Measurements from ENCODE around the gene GRID1. TPM values are rescaled to one million over a fixed set of nuclear protein-coding genes. Genes with fewer than 3 reads are reported as not detected.

The GRID1 gene
- total and polyA plus RNA-seq, 8 donors: 0.31 to 8.5 (median 1.0) TPM; not detected in 1

DNA sequence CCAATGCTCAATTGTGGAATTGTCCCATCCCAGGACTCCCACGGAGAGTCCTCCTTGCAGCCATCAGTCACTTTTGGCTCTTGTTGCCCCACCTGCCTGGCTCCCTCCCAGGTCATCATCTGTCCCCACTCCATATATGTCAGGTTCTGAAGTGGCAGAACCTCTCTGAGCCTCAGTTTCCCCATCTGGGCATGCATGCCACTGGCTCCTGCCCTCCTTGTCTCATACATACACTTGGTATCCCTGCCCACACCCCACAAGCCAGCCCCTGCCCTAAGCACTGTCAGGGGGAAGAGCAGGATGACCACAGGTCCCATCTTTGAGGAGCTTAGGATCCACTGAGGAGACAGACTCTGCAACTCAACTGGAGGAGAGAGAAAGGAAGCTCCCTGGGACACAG, 156.9 kb downstream of the GRID1 start:
- Histone ChIP-seq H3K36me3 (no peaks in the 10 kb centered on the region), H3K4me3 (no peak overlapping the region), H3K27me3 (no peaks in the 10 kb centered on the region), H3K4me1 (no peaks in the 10 kb centered on the region), H3K27ac (no peak overlapping the region), H3K9me3 (no peaks in the 10 kb centered on the region)
- TF ChIP-seq, protein P1, sequence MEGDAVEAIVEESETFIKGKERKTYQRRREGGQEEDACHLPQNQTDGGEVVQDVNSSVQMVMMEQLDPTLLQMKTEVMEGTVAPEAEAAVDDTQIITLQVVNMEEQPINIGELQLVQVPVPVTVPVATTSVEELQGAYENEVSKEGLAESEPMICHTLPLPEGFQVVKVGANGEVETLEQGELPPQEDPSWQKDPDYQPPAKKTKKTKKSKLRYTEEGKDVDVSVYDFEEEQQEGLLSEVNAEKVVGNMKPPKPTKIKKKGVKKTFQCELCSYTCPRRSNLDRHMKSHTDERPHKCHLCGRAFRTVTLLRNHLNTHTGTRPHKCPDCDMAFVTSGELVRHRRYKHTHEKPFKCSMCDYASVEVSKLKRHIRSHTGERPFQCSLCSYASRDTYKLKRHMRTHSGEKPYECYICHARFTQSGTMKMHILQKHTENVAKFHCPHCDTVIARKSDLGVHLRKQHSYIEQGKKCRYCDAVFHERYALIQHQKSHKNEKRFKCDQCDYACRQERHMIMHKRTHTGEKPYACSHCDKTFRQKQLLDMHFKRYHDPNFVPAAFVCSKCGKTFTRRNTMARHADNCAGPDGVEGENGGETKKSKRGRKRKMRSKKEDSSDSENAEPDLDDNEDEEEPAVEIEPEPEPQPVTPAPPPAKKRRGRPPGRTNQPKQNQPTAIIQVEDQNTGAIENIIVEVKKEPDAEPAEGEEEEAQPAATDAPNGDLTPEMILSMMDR (IDR thresholded peaks at IDR 0.05): no peak
- no peak for TF ChIP-seq POLR2A (IDR thresholded peaks at IDR 0.05)
- no peak for TF ChIP-seq POLR2AphosphoS5 (IDR thresholded peaks at IDR 0.05)
- no peak for TF ChIP-seq EP300 (IDR thresholded peaks at IDR 0.05)
- WGBS, 5 donors: 64 to 86% (median 85%) methylated on average over 1 of the region's 1 CpG
- DNase-seq: no peak
- intact Hi-C loops (cut with DNase I; ENCODE audit: low total_unique reads): no loop called here

DNA sequence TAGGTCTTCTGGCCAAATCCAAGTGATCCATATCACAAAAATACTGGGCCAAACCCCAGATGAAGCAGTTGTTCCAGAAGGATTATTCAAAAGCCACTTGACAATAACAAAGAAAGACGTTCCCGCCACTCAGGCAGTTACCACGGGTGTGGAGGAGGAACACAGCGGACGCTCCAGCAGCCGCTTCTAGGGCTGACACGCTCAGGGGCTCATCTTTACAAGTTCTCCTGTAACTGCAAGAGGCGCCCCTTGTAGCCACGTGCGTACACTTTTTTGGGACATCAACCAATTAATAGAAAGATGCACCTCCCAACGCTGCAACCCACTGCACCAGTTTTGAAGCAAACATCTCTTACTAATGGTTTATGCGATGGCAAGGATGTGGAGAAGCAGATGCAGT, 159.4 kb downstream of the GRID1 start:
- Histone ChIP-seq H3K27ac (no peak overlapping the region), H3K4me1 (no peaks in the 10 kb centered on the region), H3K4me3 (no peak overlapping the region), H3K36me3 (no peaks in the 10 kb centered on the region), H3K27me3 (no peaks in the 10 kb centered on the region), H3K9me3 (no peaks in the 10 kb centered on the region)
- intact Hi-C loops (cut with DNase I; ENCODE audit: low total_unique reads): no loop called here
- DNase-seq: no peak
- 81 to 89% (median 83%) methylated on average over 12 of the region's 12 CpGs for WGBS, 5 donors
- no peak for TF ChIP-seq EP300 (IDR thresholded peaks at IDR 0.05)
- TF ChIP-seq, protein P1 (IDR thresholded peaks at IDR 0.05): no peak
- no peak for TF ChIP-seq POLR2A (IDR thresholded peaks at IDR 0.05)
- TF ChIP-seq POLR2AphosphoS5 (IDR thresholded peaks at IDR 0.05): no peak

DNA sequence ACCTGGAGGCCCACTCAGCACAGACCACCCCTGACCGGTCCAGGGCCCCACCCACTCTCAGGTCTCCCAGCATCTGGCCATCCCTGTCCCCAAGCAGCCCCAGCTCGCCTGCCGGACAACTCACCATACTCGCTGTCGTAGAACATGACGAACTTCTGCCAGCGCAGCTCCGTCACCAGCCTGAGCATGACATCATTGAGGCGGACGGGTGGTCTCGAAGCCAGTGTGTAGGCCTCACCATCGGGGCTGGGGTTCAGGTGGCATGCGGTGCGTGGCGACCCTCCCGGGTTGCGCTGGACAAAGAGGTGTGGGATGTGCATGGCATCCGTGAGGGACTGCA, 160.4 kb downstream of the GRID1 start:
- no peak overlapping the region for H3K27ac ChIP-seq
- WGBS, 5 donors: 91 to 95% (median 93%) methylated on average over 17 to 18 of the region's 18 CpGs
- no peaks in the 10 kb centered on the region for H3K36me3 ChIP-seq
- H3K9me3 ChIP-seq: no peaks in the 10 kb centered on the region
- intact Hi-C loops (cut with DNase I; ENCODE audit: low total_unique reads): no loop called here
- no peaks in the 10 kb centered on the region for H3K4me1 ChIP-seq
- H3K4me3 ChIP-seq: no peak overlapping the region
- no peak for DNase-seq
- TF ChIP-seq EP300 (IDR thresholded peaks at IDR 0.05) (no peak), POLR2AphosphoS5 (IDR thresholded peaks at IDR 0.05) (no peak), POLR2A (IDR thresholded peaks at IDR 0.05) (no peak)
- TF ChIP-seq, protein P1 (IDR thresholded peaks at IDR 0.05): no peak
- H3K27me3 ChIP-seq: no peaks in the 10 kb centered on the region

DNA sequence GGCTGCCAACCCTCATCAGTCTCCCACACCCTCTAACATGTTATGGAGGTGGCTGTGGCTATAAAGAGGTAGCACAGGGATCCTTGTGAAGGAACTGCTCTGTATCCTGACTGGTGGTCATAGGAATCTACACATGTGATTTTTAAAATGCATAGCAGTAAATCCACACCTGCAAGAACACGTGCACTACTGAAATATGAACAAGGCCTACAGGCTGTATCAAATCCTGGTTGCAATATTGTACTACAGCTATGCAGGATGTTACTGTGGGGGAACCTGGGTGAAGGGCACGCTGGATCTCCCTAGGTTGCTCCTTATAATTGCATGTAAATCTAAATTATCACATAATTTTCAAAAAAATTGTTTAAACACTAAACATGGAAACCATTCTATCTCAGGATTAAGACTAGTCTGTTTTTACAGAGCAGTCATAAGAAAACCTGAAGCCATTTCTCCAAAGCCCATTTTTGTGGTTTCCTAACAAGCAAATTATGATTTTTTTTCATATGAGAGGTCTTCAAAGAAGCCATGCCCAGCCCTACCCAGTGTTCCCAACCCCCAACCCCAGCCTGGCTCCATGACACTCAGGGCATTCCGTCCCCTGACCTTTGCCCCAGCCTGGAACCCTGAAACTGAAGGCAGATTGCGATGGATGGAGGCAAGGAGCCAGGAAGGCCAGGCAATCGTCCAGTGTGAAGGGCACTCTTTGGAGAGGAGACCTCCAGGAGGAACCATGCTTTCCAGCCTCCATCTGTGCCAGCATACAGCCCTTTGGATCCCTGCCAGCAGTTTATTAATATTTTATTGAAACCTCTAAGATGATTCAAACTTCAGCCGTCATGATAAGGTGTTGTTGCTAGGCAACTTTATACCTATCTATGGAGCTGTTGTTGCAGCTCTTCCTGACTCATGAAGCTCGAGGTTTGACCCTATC, 161.0 kb downstream of the GRID1 start:
- DNase-seq: no peak
- Histone ChIP-seq H3K9me3 (no peaks in the 10 kb centered on the region), H3K4me1 (no peaks in the 10 kb centered on the region), H3K4me3 (no peak overlapping the region), H3K27me3 (no peaks in the 10 kb centered on the region), H3K27ac (no peak overlapping the region), H3K36me3 (no peaks in the 10 kb centered on the region)
- TF ChIP-seq, protein P1 (IDR thresholded peaks at IDR 0.05): no peak
- TF ChIP-seq POLR2A (IDR thresholded peaks at IDR 0.05): no peak
- no peak for TF ChIP-seq EP300 (IDR thresholded peaks at IDR 0.05)
- no peak for TF ChIP-seq POLR2AphosphoS5 (IDR thresholded peaks at IDR 0.05)
- intact Hi-C loops (cut with DNase I; ENCODE audit: low total_unique reads): no loop called here
- 54 to 64% (median 58%) methylated on average over 7 of the region's 7 CpGs for WGBS, 5 donors
